Measurements from ENCODE around the gene SMIM13.

DNA sequence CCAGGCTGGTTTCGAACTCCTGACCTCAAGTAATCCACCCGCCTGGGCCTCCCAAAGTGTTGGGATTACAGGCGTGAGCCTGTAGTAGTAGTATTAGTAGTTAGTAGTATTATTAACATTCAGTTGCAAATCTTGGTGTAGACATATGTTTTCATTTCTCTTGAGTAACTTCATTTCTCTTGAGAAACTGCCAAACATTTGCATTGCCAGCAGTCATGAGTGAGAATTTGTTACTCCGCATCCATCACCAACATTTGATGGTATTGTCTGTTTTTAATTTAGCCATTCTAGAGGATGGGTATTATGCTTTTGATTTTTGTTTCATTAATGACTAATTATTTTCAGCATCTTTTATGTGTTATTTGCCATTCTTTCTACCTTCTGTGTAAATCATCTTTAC is 19.4 kb downstream of the SMIM13 start:
- TF ChIP-seq POLR2AphosphoS5 (IDR thresholded peaks at IDR 0.05), result no peak
- no peak for TF ChIP-seq CTCF (IDR thresholded peaks at IDR 0.05)
